Liver (tissue), 9 donors: Measurements from ENCODE around the gene SIL1. TPM values are rescaled to one million over a fixed set of nuclear protein-coding genes. Genes with fewer than 3 reads are reported as not detected.

Experiments
- DNase-seq: peaks from one replicate; pipeline ENCODE4 v3.0.0-alpha.2; 2017; ENCODE audit warnings: low spot score
- H3K27ac ChIP-seq, 2 donors: one replicate each; pipeline ENCODE4 v1.7.0; 2013; ENCODE audit warnings: inconsistent platforms in 2 of 2, low read length in 2 of 2, control low read depth in 1 of 2, low read depth in 1 of 2, mild to moderate bottlenecking in 1 of 2
- H3K27me3 ChIP-seq, 4 donors: one replicate each; pipeline versions ENCODE4 v1.6.1 to v1.7.0; 2013; ENCODE audit warnings: low read length in 3 of 4, inconsistent platforms in 1 of 4, mild to moderate bottlenecking in 1 of 4, moderate library complexity in 1 of 4; ENCODE audit not compliant: control insufficient read depth in 4 of 4, insufficient read depth in 4 of 4
- H3K36me3 ChIP-seq, 4 donors: one replicate each; pipeline versions ENCODE4 v1.6.1 to v1.7.0; 2013; ENCODE audit warnings: low read length in 3 of 4, mild to moderate bottlenecking in 3 of 4, low read depth in 1 of 4, moderate library complexity in 1 of 4; ENCODE audit not compliant: control insufficient read depth in 4 of 4, insufficient read depth in 3 of 4
- H3K4me1 ChIP-seq, 4 donors: one replicate each; pipeline versions ENCODE4 v1.6.1 to v1.7.0; 2013; ENCODE audit warnings: low read length in 3 of 4, mild to moderate bottlenecking in 3 of 4, moderate library complexity in 1 of 4; ENCODE audit not compliant: control insufficient read depth in 4 of 4, insufficient read depth in 4 of 4
- H3K4me3 ChIP-seq, 3 donors: one replicate each; pipeline versions ENCODE4 v1.6.1 to v1.7.0; 2013; ENCODE audit warnings: low read length in 3 of 3, control low read depth in 1 of 3, low read depth in 1 of 3, mild to moderate bottlenecking in 1 of 3
- H3K9ac ChIP-seq, 2 donors: one replicate each; pipeline ENCODE4 v1.7.0; 2013; ENCODE audit warnings: low read length in 2 of 2, mild to moderate bottlenecking in 2 of 2, moderate library complexity in 2 of 2, control low read depth in 1 of 2, low read depth in 1 of 2
- H3K9me3 ChIP-seq, 4 donors: one replicate each; pipeline versions ENCODE4 v1.6.1 to v1.7.0; 2013; ENCODE audit warnings: low read length in 3 of 4; ENCODE audit not compliant: control insufficient read depth in 4 of 4
- EGR1 ChIP-seq, 2 donors: IDR thresholded peaks; 2 replicates each; pipeline ENCODE4 v1.6.1; 2016 to 2018; ENCODE audit warnings: antibody characterized with exemption in 2 of 2, low read depth in 2 of 2
- FOXA1 ChIP-seq: IDR thresholded peaks from 2 replicates; pipeline ENCODE4 v1.6.1; 2016; ENCODE audit warnings: antibody characterized with exemption
- FOXA2 ChIP-seq: IDR thresholded peaks from 2 replicates; pipeline ENCODE4 v1.6.1; 2016; ENCODE audit warnings: antibody characterized with exemption
- GABPA ChIP-seq, 2 donors: IDR thresholded peaks in 1 of 2; conservative IDR thresholded peaks in 1 of 2; 2 replicates each; pipeline ENCODE4 v1.6.1; 2016; ENCODE audit warnings: antibody characterized with exemption in 2 of 2, mild to moderate bottlenecking in 1 of 2, moderate library complexity in 1 of 2
- HNF4A ChIP-seq, 2 donors: conservative IDR thresholded peaks; 2 replicates each; pipeline ENCODE4 v1.6.1; 2016; ENCODE audit warnings: antibody characterized with exemption in 2 of 2, mild to moderate bottlenecking in 2 of 2
- HNF4G ChIP-seq: IDR thresholded peaks from 2 replicates; pipeline ENCODE4 v1.6.1; 2016; ENCODE audit warnings: antibody characterized with exemption
- NR2F2 ChIP-seq: IDR thresholded peaks from 2 replicates; pipeline ENCODE4 v1.6.1; 2016; ENCODE audit warnings: antibody characterized with exemption
- RAD21 ChIP-seq, 2 donors: IDR thresholded peaks; 2 replicates each; pipeline ENCODE4 v1.6.1; 2016; ENCODE audit warnings: antibody characterized with exemption in 2 of 2, mild to moderate bottlenecking in 2 of 2
- RXRA ChIP-seq, 2 donors: IDR thresholded peaks; 2 replicates each; pipeline ENCODE4 v1.6.1; 2017 to 2018; ENCODE audit warnings: antibody characterized with exemption in 2 of 2, mild to moderate bottlenecking in 1 of 2
- SP1 ChIP-seq: IDR thresholded peaks from 2 replicates; pipeline ENCODE4 v1.6.1; 2018; ENCODE audit warnings: antibody characterized with exemption, mild to moderate bottlenecking
- TAF1 ChIP-seq: conservative IDR thresholded peaks from 2 replicates; pipeline ENCODE4 v1.6.1; 2016; ENCODE audit warnings: antibody characterized with exemption, mild to moderate bottlenecking
- YY1 ChIP-seq: IDR thresholded peaks from 2 replicates; pipeline ENCODE4 v1.6.1; 2016; ENCODE audit warnings: antibody characterized with exemption, mild to moderate bottlenecking
- WGBS: extraction: QIAGEN DNeasy Blood & Tissue Kit; methylation state at CpG from one replicate; pipeline ENCODE4 v1.1.7; 2013; 5-methylcytosine and 5-hydroxymethylcytosine counted together
- polyA plus RNA-seq, 2 donors: library from polyadenylated mRNA; stranded (reverse) in 1 of 2; unstranded in 1 of 2; fragments of 200-250 nt in 1 of 2; fragments of >200 nt in 1 of 2; fragmentation: Nextera tagmentation in 1 of 2; extraction: Ambion mirVana in 1 of 2; gene quantifications; one replicate each; pipeline versions ENCODE4 v1.2.1 to v1.2.3, GENCODE V29; 2013 to 2015
- total RNA-seq, 2 donors: library from RNA; depleted of rRNA; stranded (reverse); fragments of >200 nt; gene quantifications; one replicate each; pipeline ENCODE4 v1.2.3, GENCODE V29; 2014
- TF ChIP-seq, protein P1 (sequence below): IDR thresholded peaks from 2 replicates; pipeline ENCODE4 v1.6.1; 2016; ENCODE audit warnings: antibody characterized with exemption, mild to moderate bottlenecking
- TF ChIP-seq, protein P2 (sequence below): IDR thresholded peaks from 2 replicates; pipeline ENCODE4 v1.6.1; 2016; ENCODE audit warnings: antibody characterized with exemption
- TF ChIP-seq, protein P3 (sequence below): fragments of 150-350 bp; IDR thresholded peaks from 2 replicates; pipeline ENCODE4 v1.5.1; 2017; ENCODE audit warnings: improper control_type of control experiment, low read depth, low read length; ENCODE audit not compliant: missing input control
- TF ChIP-seq, protein P4 (sequence below): IDR thresholded peaks from 2 replicates; pipeline ENCODE4 v1.6.1; 2016; ENCODE audit warnings: antibody characterized with exemption
- TF ChIP-seq, protein P5 (sequence below): IDR thresholded peaks from 2 replicates; pipeline ENCODE4 v1.6.1; 2016; ENCODE audit warnings: antibody characterized with exemption
- donor health status: healthy.
- donor health status: healthy.
- donor health status: healthy.
- donor health status: healthy.
- donor health status: healthy.

Gene SIL1
- total and polyA plus RNA-seq, 4 donors: 38.1 to 95.1 (median 76.2) TPM

DNA sequence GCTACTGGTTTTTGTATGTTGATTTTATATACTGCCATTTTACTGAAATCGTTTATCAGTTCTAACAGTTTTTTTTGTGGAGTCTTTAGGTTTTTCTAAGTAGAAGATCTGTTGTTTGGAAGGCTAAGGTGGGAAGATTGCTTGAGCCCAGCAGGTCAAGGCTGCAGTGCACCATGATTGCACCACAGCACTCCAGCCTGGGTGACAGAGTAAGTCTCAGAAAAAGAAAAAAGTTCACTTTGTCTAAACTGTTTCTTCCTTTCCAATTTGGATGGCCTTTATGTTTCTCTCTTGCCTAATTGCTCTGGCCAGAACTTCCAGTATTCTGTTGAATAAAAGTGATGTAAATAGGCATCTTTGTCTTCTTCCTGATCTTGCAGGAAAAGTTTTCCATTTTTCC is 198.5 kb downstream of the SIL1 start:
- Histone ChIP-seq H3K4me3 (no peak overlapping the region), H3K9ac (no peak overlapping the region), H3K27me3 (no peaks in the 10 kb centered on the region), H3K27ac (no peak overlapping the region), H3K36me3 (peaks cover 0 to 5% (median 2%) of the 10 kb centered on the region in 4 donors), H3K4me1 (no peaks in the 10 kb centered on the region), H3K9me3 (no peaks in the 10 kb centered on the region)
- no peak for DNase-seq
- no peak for TF ChIP-seq HNF4A (conservative IDR thresholded peaks at IDR 0.05)
- TF ChIP-seq, protein P1, sequence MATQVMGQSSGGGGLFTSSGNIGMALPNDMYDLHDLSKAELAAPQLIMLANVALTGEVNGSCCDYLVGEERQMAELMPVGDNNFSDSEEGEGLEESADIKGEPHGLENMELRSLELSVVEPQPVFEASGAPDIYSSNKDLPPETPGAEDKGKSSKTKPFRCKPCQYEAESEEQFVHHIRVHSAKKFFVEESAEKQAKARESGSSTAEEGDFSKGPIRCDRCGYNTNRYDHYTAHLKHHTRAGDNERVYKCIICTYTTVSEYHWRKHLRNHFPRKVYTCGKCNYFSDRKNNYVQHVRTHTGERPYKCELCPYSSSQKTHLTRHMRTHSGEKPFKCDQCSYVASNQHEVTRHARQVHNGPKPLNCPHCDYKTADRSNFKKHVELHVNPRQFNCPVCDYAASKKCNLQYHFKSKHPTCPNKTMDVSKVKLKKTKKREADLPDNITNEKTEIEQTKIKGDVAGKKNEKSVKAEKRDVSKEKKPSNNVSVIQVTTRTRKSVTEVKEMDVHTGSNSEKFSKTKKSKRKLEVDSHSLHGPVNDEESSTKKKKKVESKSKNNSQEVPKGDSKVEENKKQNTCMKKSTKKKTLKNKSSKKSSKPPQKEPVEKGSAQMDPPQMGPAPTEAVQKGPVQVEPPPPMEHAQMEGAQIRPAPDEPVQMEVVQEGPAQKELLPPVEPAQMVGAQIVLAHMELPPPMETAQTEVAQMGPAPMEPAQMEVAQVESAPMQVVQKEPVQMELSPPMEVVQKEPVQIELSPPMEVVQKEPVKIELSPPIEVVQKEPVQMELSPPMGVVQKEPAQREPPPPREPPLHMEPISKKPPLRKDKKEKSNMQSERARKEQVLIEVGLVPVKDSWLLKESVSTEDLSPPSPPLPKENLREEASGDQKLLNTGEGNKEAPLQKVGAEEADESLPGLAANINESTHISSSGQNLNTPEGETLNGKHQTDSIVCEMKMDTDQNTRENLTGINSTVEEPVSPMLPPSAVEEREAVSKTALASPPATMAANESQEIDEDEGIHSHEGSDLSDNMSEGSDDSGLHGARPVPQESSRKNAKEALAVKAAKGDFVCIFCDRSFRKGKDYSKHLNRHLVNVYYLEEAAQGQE: no peak
- TF ChIP-seq FOXA2: no peak
- TF ChIP-seq, protein P2, sequence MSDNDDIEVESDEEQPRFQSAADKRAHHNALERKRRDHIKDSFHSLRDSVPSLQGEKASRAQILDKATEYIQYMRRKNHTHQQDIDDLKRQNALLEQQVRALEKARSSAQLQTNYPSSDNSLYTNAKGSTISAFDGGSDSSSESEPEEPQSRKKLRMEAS: no peak
- no peak for TF ChIP-seq RAD21 (IDR thresholded peaks at IDR 0.05)
- no peak for TF ChIP-seq RXRA (IDR thresholded peaks at IDR 0.05)
- no peak for TF ChIP-seq NR2F2
- TF ChIP-seq GABPA (IDR thresholded peaks at IDR 0.05 in 1 of 2, conservative IDR thresholded peaks at IDR 0.05 in 1 of 2): no peak
- TF ChIP-seq HNF4G: no peak
- TF ChIP-seq FOXA1: no peak
- no peak for TF ChIP-seq YY1
- no peak for TF ChIP-seq SP1
- TF ChIP-seq, protein P3, sequence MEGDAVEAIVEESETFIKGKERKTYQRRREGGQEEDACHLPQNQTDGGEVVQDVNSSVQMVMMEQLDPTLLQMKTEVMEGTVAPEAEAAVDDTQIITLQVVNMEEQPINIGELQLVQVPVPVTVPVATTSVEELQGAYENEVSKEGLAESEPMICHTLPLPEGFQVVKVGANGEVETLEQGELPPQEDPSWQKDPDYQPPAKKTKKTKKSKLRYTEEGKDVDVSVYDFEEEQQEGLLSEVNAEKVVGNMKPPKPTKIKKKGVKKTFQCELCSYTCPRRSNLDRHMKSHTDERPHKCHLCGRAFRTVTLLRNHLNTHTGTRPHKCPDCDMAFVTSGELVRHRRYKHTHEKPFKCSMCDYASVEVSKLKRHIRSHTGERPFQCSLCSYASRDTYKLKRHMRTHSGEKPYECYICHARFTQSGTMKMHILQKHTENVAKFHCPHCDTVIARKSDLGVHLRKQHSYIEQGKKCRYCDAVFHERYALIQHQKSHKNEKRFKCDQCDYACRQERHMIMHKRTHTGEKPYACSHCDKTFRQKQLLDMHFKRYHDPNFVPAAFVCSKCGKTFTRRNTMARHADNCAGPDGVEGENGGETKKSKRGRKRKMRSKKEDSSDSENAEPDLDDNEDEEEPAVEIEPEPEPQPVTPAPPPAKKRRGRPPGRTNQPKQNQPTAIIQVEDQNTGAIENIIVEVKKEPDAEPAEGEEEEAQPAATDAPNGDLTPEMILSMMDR: no peak
- TF ChIP-seq EGR1 (IDR thresholded peaks at IDR 0.05; ENCODE audit: low read depth in 2 of 2): no peak
- TF ChIP-seq, protein P4, sequence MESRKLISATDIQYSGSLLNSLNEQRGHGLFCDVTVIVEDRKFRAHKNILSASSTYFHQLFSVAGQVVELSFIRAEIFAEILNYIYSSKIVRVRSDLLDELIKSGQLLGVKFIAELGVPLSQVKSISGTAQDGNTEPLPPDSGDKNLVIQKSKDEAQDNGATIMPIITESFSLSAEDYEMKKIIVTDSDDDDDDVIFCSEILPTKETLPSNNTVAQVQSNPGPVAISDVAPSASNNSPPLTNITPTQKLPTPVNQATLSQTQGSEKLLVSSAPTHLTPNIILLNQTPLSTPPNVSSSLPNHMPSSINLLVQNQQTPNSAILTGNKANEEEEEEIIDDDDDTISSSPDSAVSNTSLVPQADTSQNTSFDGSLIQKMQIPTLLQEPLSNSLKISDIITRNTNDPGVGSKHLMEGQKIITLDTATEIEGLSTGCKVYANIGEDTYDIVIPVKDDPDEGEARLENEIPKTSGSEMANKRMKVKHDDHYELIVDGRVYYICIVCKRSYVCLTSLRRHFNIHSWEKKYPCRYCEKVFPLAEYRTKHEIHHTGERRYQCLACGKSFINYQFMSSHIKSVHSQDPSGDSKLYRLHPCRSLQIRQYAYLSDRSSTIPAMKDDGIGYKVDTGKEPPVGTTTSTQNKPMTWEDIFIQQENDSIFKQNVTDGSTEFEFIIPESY: no peak
- TF ChIP-seq TAF1: no peak
- WGBS: 97% methylated on average over 1 of the region's 1 CpG

DNA sequence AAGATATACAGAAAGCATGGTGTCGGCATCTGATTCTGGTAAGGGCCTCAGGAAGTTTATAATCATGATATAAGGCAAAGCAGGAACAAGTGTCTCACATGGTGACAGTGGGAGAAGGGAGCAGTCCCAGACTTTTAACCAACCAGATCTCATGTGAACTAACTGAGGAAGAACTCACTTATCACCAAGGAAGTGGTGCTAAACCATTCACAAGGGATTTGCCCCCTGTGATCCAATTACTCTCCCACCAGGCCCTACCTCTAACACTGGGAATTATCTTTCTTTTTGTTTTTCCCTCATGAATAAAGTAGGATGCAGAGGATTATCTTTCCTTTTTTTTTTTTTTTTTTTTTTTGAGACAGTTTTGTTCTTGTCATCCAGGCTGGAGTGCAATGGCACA is 199.6 kb downstream of the SIL1 start:
- peaks cover 0 to 4% (median 0%) of the 10 kb centered on the region in 4 donors for H3K36me3 ChIP-seq
- no peaks in the 10 kb centered on the region for H3K9me3 ChIP-seq
- H3K27ac ChIP-seq: no peak overlapping the region
- no peaks in the 10 kb centered on the region for H3K4me1 ChIP-seq
- H3K4me3 ChIP-seq: no peak overlapping the region
- H3K27me3 ChIP-seq: no peaks in the 10 kb centered on the region
- H3K9ac ChIP-seq: no peak overlapping the region
- no peak for DNase-seq
- TF ChIP-seq, protein P3: no peak
- no peak for TF ChIP-seq NR2F2
- TF ChIP-seq TAF1: no peak
- TF ChIP-seq, protein P5, sequence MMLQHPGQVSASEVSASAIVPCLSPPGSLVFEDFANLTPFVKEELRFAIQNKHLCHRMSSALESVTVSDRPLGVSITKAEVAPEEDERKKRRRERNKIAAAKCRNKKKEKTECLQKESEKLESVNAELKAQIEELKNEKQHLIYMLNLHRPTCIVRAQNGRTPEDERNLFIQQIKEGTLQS: no peak
- no peak for TF ChIP-seq FOXA1
- TF ChIP-seq YY1: no peak
- 94% methylated on average over 1 of the region's 1 CpG for WGBS
